Measurements from ENCODE around the gene CLIP2. TPM values are rescaled to one million over a fixed set of nuclear protein-coding genes. Genes with fewer than 3 reads are reported as not detected.
"Not testable (repeated sequence)": the region's sequence is repeated elsewhere in the genome, so short reads cannot be mapped to it uniquely, and the experiment has no call there.

The CLIP2 gene
- total RNA-seq, 1 donor from 2014 or later = 28.8 TPM

DNA sequence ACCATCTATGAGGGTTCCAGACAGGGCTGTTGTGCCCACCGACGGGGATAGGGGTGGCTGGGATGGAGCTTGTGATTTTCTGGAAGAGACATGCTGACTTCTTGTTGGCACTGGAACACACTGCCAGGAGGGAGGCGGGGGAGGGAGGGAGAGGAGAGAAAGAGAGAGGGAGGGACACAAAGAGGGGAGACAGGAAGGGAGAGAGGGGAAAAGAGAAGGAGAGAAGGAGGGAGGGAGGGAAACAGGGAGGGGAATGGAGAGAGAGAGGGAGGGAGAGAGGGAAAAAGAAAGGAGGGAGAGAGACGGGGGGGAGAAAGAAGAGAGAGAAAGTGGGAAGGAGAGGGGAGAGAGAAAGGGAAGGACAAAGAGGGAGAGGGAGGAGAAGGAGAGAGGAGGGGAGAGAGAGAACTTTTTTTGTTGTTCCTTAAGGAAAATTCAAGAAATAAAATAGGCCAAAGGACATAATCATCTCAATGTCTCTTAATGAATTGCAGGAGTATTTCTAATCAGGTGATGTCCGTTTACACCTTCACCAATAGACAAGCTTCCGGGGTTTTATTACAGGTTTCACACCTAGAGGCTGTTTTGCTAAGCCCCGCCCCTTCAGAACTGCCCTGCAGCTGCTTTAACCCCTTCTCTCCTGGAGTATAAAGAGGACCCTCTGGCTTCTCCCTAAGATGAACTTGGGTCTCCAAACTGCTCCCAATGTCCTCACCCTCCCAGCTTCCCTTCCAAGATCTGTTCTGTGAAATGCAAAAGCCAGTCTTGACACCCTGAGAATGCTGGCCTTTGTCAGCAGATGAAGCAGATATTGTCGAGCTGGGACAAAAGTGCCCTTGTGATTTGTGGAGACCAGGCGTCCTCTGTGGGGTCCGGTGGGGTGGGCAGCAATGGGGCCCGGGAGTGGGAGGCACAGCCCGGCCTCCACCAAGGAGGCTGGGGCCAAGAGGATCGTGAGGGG, 82.5 kb downstream of the CLIP2 start:
- no peak for DNase-seq (ENCODE audit: low read depth in 2 of 2)

DNA sequence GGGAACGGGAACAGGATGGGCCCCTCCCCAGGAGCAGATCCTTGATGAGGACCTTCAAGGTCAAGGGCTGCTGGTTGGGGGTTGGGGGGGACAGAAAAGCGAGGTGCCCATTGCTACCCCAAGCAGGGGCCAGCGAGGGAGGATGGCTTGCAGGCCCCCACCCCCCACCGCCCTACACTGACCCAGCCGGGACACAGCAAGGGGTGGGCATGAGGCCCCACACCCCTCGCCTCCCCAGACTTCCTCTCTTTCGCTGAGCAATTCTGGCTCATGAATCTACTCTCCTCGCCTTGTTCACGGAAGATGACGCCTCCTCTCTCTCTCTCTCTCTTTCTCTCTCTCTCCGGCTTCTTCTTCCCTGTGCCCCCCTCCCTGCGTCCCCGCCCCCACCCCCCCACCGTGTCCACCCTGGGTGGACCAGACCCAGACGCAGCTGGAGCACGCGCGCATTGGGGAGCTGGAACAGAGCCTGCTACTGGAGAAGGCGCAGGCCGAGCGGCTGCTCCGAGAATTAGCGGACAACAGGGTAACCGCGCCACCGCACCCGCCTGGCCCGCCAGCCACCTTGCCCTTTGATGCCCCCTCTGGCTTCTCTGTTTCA, 83.4 kb downstream of the CLIP2 start:
- DNase-seq (ENCODE audit: low read depth in 2 of 2) = no peak

- DNase-seq (ENCODE audit: low read depth in 2 of 2) = no peak
Measured at GRCh38 chr7:74373536-74373935, 84.3 kb downstream of the CLIP2 start.

DNA sequence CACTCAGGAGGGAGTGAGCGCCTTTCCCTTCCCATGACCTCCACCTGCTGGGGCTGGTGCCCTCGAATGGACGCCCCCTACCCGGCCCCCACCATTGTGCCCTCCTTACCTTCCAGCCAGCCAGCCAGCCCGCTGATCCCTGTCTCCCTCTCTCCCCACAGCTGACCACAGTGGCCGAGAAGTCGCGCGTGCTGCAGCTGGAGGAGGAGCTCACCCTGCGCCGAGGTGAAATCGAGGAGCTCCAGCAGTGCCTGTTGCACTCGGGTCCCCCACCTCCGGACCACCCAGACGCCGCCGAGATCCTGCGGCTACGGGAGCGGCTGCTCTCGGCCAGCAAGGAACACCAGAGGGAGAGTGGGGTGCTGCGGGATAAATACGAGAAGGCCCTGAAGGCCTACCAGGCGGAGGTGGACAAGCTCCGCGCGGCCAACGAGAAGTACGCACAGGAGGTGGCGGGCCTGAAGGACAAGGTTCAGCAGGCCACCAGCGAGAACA, 86.6 kb downstream of the CLIP2 start:
- no peak for DNase-seq (ENCODE audit: low read depth in 2 of 2)

DNA sequence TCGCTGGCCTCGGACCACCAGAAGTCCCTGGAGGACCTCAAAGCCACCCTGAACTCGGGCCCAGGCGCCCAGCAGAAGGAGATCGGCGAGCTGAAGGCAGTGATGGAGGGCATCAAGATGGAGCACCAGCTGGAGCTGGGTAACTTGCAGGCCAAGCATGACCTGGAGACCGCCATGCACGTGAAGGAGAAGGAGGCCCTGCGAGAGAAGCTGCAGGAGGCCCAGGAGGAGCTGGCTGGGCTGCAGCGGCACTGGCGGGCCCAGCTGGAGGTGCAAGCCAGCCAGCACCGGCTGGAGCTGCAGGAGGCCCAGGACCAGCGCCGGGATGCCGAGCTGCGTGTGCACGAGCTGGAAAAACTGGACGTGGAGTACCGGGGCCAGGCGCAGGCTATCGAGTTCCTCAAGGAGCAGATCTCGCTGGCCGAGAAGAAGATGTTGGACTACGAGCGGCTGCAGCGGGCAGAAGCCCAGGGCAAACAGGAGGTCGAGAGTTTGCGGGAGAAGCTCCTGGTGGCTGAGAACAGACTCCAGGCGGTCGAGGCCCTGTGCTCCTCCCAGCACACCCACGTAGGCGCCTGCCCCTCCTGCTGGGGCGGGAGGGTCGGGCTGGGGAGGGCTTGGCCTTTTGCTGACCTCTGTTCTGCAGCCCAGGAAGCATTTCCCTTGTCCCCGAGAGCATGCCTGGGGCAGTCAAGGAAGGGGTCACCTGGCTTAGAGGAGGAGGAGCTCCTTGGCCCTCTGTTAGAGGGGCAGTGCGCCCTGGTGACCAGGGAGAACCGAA, 87.2 kb downstream of the CLIP2 start:
- no peak for DNase-seq (ENCODE audit: low read depth in 2 of 2)

- no peak for DNase-seq (ENCODE audit: low read depth in 2 of 2)
Measured at GRCh38 chr7:74379938-74380337, 90.7 kb downstream of the CLIP2 start.

DNA sequence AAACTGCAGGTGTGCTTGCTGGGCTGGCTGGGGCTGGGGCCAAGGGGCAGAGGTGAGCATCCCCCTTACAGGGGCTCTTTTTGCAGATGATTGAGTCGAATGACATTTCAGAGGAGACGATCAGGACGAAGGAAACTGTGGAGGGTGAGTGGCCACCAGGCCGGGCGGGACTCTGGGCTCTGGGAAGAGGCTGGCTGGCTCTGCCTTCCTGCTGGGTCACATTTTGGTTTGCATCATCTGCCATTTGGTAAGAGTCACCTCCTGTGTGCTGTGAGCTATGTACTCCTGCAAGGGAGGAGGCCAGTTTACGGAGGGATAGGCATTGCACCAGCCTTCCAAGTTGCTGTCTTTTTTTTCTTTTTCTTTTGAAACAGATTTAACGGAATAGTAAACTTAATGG, 91.5 kb downstream of the CLIP2 start:
- no peak for DNase-seq (ENCODE audit: low read depth in 2 of 2)

DNA sequence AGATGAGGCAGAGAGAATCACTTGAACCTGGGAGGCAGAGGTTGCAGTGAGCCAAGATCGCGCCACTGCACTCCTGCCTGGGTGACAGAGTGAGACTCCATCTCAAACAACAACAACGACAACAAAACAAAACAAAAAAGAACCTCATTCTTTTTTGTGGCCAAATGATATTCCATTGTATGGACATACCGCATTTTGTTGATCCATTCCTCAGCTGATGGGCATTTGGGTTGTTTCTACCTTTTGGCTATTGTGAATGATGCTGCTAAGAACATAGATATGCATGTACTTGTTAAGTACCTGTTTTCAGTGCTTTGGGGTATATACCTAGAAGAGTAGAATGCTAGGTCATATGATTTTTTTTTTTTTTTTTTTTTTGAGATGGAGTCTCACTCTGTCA, 94.9 kb downstream of the CLIP2 start:
- not testable (repeated sequence) for DNase-seq (ENCODE audit: low read depth in 2 of 2)

DNA sequence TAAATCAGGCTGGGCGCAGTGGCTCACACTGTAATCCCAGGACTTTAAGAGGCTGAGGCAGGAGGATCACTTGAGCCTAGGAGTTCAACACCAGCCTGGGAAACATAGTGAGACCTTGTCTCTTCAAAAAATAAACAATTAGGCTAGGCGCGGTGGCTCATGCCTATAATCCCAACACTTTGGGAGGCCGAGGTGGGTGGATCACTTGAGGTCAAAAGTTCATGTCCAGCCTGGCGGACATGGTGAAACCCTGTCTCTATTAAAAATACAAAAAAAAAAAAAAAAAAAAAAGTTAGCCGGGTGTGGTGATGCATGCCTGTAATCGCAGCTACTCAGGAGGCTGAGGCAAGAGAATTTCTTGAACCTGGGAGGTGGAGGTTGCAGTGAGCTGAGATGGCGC, 95.6 kb downstream of the CLIP2 start:
- not testable (repeated sequence) for DNase-seq (ENCODE audit: low read depth in 2 of 2)

- no peak for DNase-seq (ENCODE audit: low read depth in 2 of 2)
Measured at GRCh38 chr7:74387606-74388005, 98.4 kb downstream of the CLIP2 start.

- no peak for DNase-seq (ENCODE audit: low read depth in 2 of 2)
Measured at GRCh38 chr7:74388880-74389415, 99.7 kb downstream of the CLIP2 start.

- peak; percentile 75 to 84 for DNase-seq (ENCODE audit: low read depth in 2 of 2)
Measured at GRCh38 chr7:74393722-74394121, 104.5 kb downstream of the CLIP2 start.

- peak; percentile 68 to 73 for DNase-seq (ENCODE audit: low read depth in 2 of 2)
Measured at GRCh38 chr7:74394601-74395000, 105.4 kb downstream of the CLIP2 start.

DNA sequence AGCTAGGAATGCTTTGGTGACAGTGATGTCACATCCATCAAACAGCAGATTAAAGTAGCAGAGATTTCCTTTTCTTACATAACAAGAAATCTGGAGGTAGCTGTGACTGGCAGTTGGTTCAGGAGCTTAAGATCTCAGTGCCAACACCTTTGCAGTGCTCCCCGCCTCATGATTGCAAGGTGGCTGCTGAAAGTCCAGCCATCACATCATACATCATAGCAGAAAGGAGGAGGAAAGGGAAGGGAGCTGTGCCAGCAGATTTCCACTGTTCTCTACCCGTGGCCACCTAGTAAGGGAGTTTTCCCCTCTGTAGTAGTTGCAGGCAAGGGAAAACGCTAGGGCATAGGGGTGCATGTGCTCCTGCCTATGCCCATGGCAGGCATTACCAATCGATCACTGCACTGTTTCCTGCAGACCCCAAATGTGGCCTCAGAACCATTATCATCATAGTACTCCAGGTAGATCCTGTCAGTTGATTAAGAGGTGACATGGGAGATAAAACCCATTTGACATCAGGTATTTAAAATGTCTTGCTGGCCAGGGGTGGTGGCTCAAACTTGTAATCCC, 106.6 kb downstream of the CLIP2 start:
- DNase-seq (ENCODE audit: low read depth in 2 of 2) = no peak

- no peak for DNase-seq (ENCODE audit: low read depth in 2 of 2)
Measured at GRCh38 chr7:74396993-74397392, 107.8 kb downstream of the CLIP2 start.

GRCh38 chr7:74398426-74398825, 109.2 kb downstream of the CLIP2 start:
- DNase-seq (ENCODE audit: low read depth in 2 of 2) = no peak

GRCh38 chr7:74399006-74399405, 109.8 kb downstream of the CLIP2 start:
- DNase-seq (ENCODE audit: low read depth in 2 of 2) = no peak

DNA sequence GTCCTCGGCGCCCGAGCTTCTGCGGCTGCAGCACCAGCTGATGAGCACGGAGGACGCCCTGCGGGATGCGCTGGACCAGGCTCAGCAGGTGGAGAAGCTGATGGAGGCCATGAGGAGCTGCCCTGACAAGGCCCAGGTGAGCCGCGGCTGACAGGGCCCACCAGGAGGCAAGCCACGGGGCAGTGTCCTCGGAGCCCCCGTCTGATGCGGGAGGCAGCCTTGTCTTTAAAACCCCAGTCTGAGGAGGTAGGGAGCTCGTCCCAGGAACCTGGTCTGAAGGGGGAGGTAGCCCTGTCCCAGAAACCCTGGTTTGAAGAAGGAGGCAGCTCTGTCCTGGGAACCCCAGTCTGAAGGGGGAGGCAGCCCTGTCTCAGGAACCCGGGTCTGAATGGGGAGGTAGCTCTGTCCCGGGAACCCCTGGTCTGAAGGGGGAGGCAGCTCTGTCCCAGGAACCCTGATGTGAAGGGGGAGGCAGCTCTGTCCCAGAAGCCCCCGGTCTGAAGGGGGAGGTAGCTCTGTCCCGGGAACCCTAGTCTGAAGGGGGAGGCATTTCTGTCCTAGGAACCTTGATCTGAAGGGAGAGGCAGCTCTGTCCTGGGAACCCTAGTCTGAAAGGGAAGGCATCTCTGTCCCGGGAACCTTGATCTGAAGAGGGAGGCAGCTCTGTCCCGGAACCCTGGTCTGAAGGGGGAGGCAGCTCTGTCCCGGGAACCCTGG, 111.4 kb downstream of the CLIP2 start:
- DNase-seq (ENCODE audit: low read depth in 2 of 2) = no peak

DNA sequence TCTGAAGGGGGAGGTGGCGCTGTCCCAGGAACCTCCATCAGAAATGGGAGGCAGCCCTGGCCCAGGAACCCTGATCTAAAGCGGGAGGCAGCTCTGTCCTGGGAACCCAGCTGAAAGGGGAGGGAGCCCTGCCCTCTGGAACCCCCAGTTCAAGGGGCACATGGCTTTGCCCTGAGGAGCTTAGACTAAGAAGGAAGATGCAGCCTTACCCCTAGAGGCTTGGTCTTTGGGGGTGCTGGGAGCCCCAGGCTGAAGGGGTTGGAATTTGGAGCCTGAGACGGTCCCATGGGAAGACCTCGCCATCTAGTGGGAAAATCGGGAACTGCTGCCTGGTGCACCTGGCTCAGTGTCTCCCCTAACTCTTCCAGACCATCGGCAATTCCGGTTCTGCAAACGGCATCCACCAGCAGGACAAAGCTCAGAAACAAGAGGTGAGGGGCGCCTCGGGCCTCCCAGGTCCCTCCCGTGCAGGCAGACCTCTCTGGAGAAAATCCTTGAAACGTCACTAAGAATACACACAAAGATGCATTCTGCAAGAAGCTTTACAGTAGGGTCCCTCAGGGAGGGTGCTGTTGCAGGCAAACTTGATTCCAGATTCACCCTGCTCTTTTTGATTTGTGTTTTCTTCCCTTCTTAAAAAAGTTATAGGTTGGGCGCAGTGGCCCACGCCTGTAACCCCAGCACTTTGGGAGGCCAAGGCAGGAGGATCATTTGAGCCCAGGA, 112.1 kb downstream of the CLIP2 start:
- DNase-seq (ENCODE audit: low read depth in 2 of 2) = peak; percentile 23 to 58

DNA sequence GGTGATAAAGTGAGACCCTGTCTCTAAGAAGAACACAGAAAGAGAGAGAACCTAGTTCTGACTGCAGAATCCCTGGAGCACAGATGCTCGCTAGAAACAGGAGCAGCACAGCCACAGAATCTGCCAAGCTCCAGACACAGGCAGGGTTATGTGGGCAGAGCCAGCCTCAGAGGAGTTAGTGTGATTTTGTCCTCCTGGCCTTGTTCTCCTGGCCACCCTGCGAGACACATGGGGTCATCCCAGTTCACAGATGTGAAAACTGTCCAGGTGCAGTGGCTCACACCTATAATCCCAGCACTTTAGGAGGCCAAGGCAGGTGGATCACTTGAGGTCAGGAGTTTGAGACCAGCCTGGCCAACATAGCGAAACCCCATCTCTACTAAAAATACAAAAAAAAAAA, 113.5 kb downstream of the CLIP2 start:
- DNase-seq (ENCODE audit: low read depth in 2 of 2) = not testable (repeated sequence)
